PFSK-1 (cell line): Measurements from ENCODE around the gene BTBD16.

Experiments used
- POLR2AphosphoS5 ChIP-seq: IDR thresholded peaks from 2 replicates; pipeline ENCODE4 v1.6.1; 2012; ENCODE audit warnings: low read depth, mild to moderate bottlenecking, control low read depth, low read length, moderate library complexity
- SIN3A ChIP-seq: IDR thresholded peaks from 2 replicates; pipeline ENCODE4 v1.6.1; 2012; ENCODE audit warnings: mild to moderate bottlenecking, low read length, moderate library complexity, borderline replicate concordance; ENCODE audit not compliant: insufficient read depth
- TAF1 ChIP-seq: IDR thresholded peaks from 2 replicates; pipeline ENCODE4 v1.6.1; 2012; ENCODE audit warnings: low read length, control low read depth, borderline replicate concordance; ENCODE audit not compliant: insufficient read depth

- TF ChIP-seq POLR2AphosphoS5 (no peak), TAF1 (no peak), SIN3A (no peak)
Observed at GRCh38 chr10:122239578-122240257, 31.4 kb upstream of the BTBD16 start.
